Neural crest cell (in vitro differentiated cells): Measurements from ENCODE around the gene SP140. TPM values are rescaled to one million over a fixed set of nuclear protein-coding genes. Genes with fewer than 3 reads are reported as not detected.

Experiments used
- DNase-seq: peaks from one replicate; pipeline ENCODE4 v3.0.0; 2021; ENCODE audit warnings: low read depth, mixed read lengths, low spot score
- H3K27ac Mint-ChIP-seq: one replicate; pipeline ENCODE4 v1.8.0; 2021; ENCODE audit warnings: mild to moderate bottlenecking, mixed read lengths; ENCODE audit not compliant: unreplicated experiment
- H3K27me3 Mint-ChIP-seq: 2 replicates; pipeline ENCODE4 v1.8.0; 2021; ENCODE audit warnings: low read depth, mild to moderate bottlenecking, mixed read lengths
- H3K36me3 Mint-ChIP-seq: 2 replicates; pipeline ENCODE4 v1.8.0; 2021; ENCODE audit warnings: low read depth, mild to moderate bottlenecking, mixed read lengths
- H3K4me1 Mint-ChIP-seq: 2 replicates; pipeline ENCODE4 v1.8.0; 2021; ENCODE audit warnings: mixed read lengths
- H3K4me3 Mint-ChIP-seq: one replicate; pipeline ENCODE4 v1.8.0; 2021; ENCODE audit warnings: mild to moderate bottlenecking, mixed read lengths
- H3K9me3 Mint-ChIP-seq: 2 replicates; pipeline ENCODE4 v1.8.0; 2021; ENCODE audit warnings: mixed read lengths
- total RNA-seq: library from RNA; stranded (reverse); gene quantifications from 2 replicates; pipeline ENCODE4 v1.2.1, GENCODE V29; 2021
- TF ChIP-seq, protein P1 (sequence below): fragments of 200-600 bp; sonication (generic); conservative IDR thresholded peaks from 2 replicates; pipeline ENCODE4 v1.5.0; 2021; ENCODE audit warnings: antibody characterized with exemption, mild to moderate bottlenecking

SP140 gene
- total RNA-seq, 1 donor from 2014 or later: not detected

DNA sequence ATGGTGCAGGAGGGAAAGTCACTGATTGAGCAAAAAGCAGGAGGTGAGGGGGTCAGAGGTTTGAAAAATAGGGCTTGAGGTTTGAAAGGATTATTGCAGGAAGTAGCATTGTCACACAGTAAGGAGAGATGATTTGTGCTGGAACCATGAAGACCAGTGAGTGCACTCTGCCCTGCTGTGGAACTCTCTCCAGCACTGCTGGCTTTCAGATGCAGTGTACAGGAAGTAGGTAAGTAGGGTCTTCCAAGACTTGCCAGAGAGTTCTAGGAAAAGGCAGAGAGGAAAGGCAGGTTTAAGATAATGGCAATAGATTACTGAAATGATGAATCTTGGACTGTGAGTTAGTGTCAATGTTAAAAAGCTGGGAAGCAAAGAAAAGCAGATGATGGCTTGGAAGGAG is 17.0 kb upstream of the SP140 start:
- no peak overlapping the region for H3K27ac Mint-ChIP-seq
- no peaks in the 10 kb centered on the region for H3K9me3 Mint-ChIP-seq
- no peaks in the 10 kb centered on the region for H3K27me3 Mint-ChIP-seq
- H3K4me3 Mint-ChIP-seq: no peak overlapping the region
- H3K36me3 Mint-ChIP-seq: peaks cover 5% of the 10 kb centered on the region
- TF ChIP-seq, protein P1, sequence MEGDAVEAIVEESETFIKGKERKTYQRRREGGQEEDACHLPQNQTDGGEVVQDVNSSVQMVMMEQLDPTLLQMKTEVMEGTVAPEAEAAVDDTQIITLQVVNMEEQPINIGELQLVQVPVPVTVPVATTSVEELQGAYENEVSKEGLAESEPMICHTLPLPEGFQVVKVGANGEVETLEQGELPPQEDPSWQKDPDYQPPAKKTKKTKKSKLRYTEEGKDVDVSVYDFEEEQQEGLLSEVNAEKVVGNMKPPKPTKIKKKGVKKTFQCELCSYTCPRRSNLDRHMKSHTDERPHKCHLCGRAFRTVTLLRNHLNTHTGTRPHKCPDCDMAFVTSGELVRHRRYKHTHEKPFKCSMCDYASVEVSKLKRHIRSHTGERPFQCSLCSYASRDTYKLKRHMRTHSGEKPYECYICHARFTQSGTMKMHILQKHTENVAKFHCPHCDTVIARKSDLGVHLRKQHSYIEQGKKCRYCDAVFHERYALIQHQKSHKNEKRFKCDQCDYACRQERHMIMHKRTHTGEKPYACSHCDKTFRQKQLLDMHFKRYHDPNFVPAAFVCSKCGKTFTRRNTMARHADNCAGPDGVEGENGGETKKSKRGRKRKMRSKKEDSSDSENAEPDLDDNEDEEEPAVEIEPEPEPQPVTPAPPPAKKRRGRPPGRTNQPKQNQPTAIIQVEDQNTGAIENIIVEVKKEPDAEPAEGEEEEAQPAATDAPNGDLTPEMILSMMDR: no peak
- no peaks in the 10 kb centered on the region for H3K4me1 Mint-ChIP-seq
- no peak for DNase-seq

DNA sequence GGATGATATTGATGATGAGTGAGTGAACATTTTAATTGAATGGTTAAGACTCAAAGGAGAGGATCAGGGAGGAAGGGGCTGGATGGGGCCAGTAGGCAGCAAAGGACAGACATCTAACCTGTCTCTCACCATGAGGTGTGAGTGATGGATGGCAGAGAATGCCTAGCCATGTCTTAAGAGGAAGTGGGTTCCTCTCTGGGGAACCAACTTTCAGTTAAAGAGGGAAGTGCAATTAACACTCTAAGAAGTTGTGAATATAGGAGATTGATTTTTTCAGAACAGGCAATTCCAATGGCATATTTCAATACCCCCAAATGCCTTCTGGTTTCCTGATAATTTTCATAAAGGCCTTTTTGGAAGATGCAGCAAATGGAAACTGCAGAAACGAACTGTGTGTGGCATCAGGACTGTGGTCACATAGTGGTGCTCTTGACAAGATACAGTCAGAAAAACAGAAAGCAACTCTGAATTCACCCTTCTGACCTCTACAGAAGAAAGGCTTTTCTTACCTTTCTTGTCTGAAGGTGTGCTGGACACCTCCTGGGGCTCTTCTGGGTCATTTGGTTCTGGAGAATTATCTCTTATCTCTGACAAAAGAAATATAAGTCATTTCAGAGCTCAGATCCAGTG is 16.0 kb upstream of the SP140 start:
- Mint-ChIP-seq H3K27ac (no peak overlapping the region), H3K4me1 (no peaks in the 10 kb centered on the region), H3K36me3 (peaks cover 5% of the 10 kb centered on the region), H3K9me3 (no peaks in the 10 kb centered on the region), H3K4me3 (no peak overlapping the region), H3K27me3 (no peaks in the 10 kb centered on the region)
- TF ChIP-seq, protein P1: no peak
- no peak for DNase-seq

- no peak for DNase-seq
- Mint-ChIP-seq H3K27ac (no peak overlapping the region), H3K4me3 (no peak overlapping the region), H3K27me3 (no peaks in the 10 kb centered on the region), H3K9me3 (no peaks in the 10 kb centered on the region), H3K4me1 (peaks cover 17% of the 10 kb centered on the region), H3K36me3 (peaks cover 4% of the 10 kb centered on the region)
- TF ChIP-seq, protein P1: no peak
These were observed 9.0 kb upstream of the SP140 start for GRCh38 chr2:230216489-230216888.

GRCh38 chr2:230217424-230217823 is 8.1 kb upstream of the SP140 start:
- DNase-seq: no peak
- H3K4me3 Mint-ChIP-seq: no peak overlapping the region
- H3K27ac Mint-ChIP-seq: no peak overlapping the region
- H3K36me3 Mint-ChIP-seq: peaks cover 4% of the 10 kb centered on the region
- H3K4me1 Mint-ChIP-seq: peaks cover 17% of the 10 kb centered on the region
- H3K27me3 Mint-ChIP-seq: no peaks in the 10 kb centered on the region
- TF ChIP-seq, protein P1: no peak
- H3K9me3 Mint-ChIP-seq: no peaks in the 10 kb centered on the region

DNA sequence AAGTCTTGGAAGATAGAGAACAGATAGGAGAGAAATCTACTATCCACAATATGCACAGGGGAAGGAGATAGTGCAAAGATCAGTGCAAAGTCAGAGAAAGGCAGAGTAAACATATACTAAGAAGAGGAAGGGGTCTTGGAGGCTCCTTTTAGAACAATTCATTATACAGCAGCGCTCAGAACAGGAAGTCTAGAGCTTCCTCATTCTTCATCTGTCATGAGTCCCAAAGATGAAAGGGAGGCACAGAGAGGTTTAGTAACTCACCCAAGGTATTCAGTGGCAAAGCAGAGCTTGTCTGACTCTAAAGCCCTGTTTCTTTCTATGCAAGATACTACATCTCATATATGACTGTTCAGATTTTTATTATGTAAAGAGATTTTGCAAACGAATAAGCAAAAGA is 7.1 kb upstream of the SP140 start:
- Mint-ChIP-seq H3K36me3 (peaks cover 4% of the 10 kb centered on the region), H3K4me3 (peak overlapping the region; percentile 4), H3K27me3 (no peaks in the 10 kb centered on the region), H3K4me1 (peaks cover 17% of the 10 kb centered on the region), H3K9me3 (no peaks in the 10 kb centered on the region), H3K27ac (no peak overlapping the region)
- DNase-seq: no peak
- TF ChIP-seq, protein P1: no peak
